B cell (primary cell): ENCODE data around the gene ABHD2. TPM values are rescaled to one million over a fixed set of nuclear protein-coding genes. Genes with fewer than 3 reads are reported as not detected.
A peak's percentile ranks its signal among the peaks of the same experiment; 100 is the strongest.
"Not testable (repeated sequence)": the region's sequence is repeated elsewhere in the genome, so short reads cannot be mapped to it uniquely, and the experiment has no call there.

Experiments used
- ATAC-seq: fragments of 200-7000 bp; cut with Tn5 transposase; one replicate; pipeline ENCODE4 v1.10.0; 2021; ENCODE audit warnings: low read depth, mild to moderate bottlenecking, moderate number of reproducible peaks, moderate library complexity
- CTCF ChIA-PET: fragments of 350-600 bp; sonication (Branson Sonifier 250); formaldehyde crosslinking; loops from one replicate; lab custom pipeline; 2021; ENCODE audit warnings: antibody characterized with exemption, inconsistent platforms; lab: Charles Lee
- POLR2A ChIA-PET: fragments of 350-600 bp; sonication (Branson Sonifier 250); formaldehyde crosslinking; loops from one replicate; lab custom pipeline; 2021; ENCODE audit warnings: antibody characterized with exemption; lab: Charles Lee
- DNase-seq: peaks from one replicate; pipeline ENCODE4 v3.0.0; 2013
- H2AFZ ChIP-seq: 2 replicates; pipeline ENCODE4 v1.6.1; 2012; ENCODE audit warnings: mild to moderate bottlenecking, low read depth, low read length; ENCODE audit not compliant: insufficient read depth, poor library complexity, severe bottlenecking
- H3K27ac ChIP-seq, 2 donors: 1 replicate in 1 of 2; 2 replicates in 1 of 2; pipeline ENCODE4 v1.5.1; 2012 to 2013; ENCODE audit warnings: low read length in 2 of 2, mild to moderate bottlenecking in 2 of 2, moderate library complexity in 1 of 2
- H3K27me3 ChIP-seq, 4 experiments: fragments of 200-600 bp in 1 of 4; sonication (generic) in 1 of 4; replicated peaks in 1 of 4; 1 replicate in 2 of 4; 2 replicates in 2 of 4; pipeline versions ENCODE4 v1.6.1 to v1.7.0; 2013 to 2016; ENCODE audit warnings: low read length in 3 of 4, mild to moderate bottlenecking in 2 of 4, mixed read lengths in 1 of 4, moderate library complexity in 1 of 4; ENCODE audit not compliant: insufficient read depth in 4 of 4, control insufficient read depth in 3 of 4; ENCODE audit errors: control extremely low read depth in 1 of 4
- H3K36me3 ChIP-seq, 2 experiments: replicated peaks in 1 of 2; 1 replicate in 1 of 2; 2 replicates in 1 of 2; pipeline versions ENCODE4 v1.6.1 to v1.7.1; 2013; ENCODE audit warnings: low read length in 1 of 2; ENCODE audit not compliant: insufficient read depth in 2 of 2, control insufficient read depth in 1 of 2; ENCODE audit errors: control extremely low read depth in 1 of 2, extremely low read depth in 1 of 2
- H3K4me1 ChIP-seq, 2 donors: fragments of 200-600 bp in 1 of 2; sonication (generic) in 1 of 2; 1 replicate in 1 of 2; 2 replicates in 1 of 2; pipeline versions ENCODE4 v1.5.1 to v1.6.1; 2013 to 2017; ENCODE audit warnings: low read length in 2 of 2; ENCODE audit not compliant: control insufficient read depth in 2 of 2, insufficient read depth in 2 of 2
- H3K4me2 ChIP-seq: replicated peaks from 2 replicates; pipeline ENCODE3; 2012; ENCODE audit warnings: mild to moderate bottlenecking, low read depth, low read length; ENCODE audit not compliant: poor library complexity, severe bottlenecking
- H3K4me3 ChIP-seq, 5 experiments: fragments of 200-600 bp in 1 of 5; sonication (generic) in 1 of 5; 1 replicate in 3 of 5; 2 replicates in 2 of 5; pipeline versions ENCODE4 v1.5.1 to v1.7.0; 2011 to 2016; ENCODE audit warnings: low read length in 4 of 5, mild to moderate bottlenecking in 4 of 5, low read depth in 2 of 5, control low read depth in 1 of 5, moderate library complexity in 1 of 5; ENCODE audit not compliant: insufficient read depth in 1 of 5; ENCODE audit errors: control extremely low read depth in 1 of 5, extremely low read depth in 1 of 5
- H3K79me2 ChIP-seq: fragments of 200-600 bp; sonication (generic); one replicate; pipeline ENCODE4 v1.6.0; 2016; ENCODE audit warnings: low read length; ENCODE audit not compliant: control insufficient read depth, insufficient read depth
- H3K9ac ChIP-seq: fragments of 200-600 bp; sonication (generic); 2 replicates; pipeline ENCODE4 v1.6.1; 2017; ENCODE audit warnings: mild to moderate bottlenecking, low read length, moderate library complexity
- H3K9me3 ChIP-seq, 3 donors: one replicate each; pipeline versions ENCODE4 v1.6.1 to v1.7.1; 2013; ENCODE audit warnings: low read length in 2 of 3; ENCODE audit not compliant: control insufficient read depth in 2 of 3, insufficient read depth in 1 of 3; ENCODE audit errors: control extremely low read depth in 1 of 3
- H4K20me1 ChIP-seq: 2 replicates; pipeline ENCODE4 v1.6.0; 2012; ENCODE audit warnings: mild to moderate bottlenecking, low read length; ENCODE audit not compliant: insufficient read depth, control insufficient read depth, poor library complexity, severe bottlenecking
- H3K27ac Mint-ChIP-seq: one replicate; pipeline ENCODE4 v1.8.0; 2021; ENCODE audit warnings: mixed read lengths
- H3K27me3 Mint-ChIP-seq: one replicate; pipeline ENCODE4 v1.8.0; 2021; ENCODE audit warnings: mixed read lengths
- H3K4me1 Mint-ChIP-seq: one replicate; pipeline ENCODE4 v1.8.0; 2021; ENCODE audit warnings: mixed read lengths
- H3K4me3 Mint-ChIP-seq: one replicate; pipeline ENCODE4 v1.8.0; 2021; ENCODE audit warnings: mixed read lengths
- H3K9me3 Mint-ChIP-seq: one replicate; pipeline ENCODE4 v1.8.0; 2022; ENCODE audit warnings: mixed read lengths; ENCODE audit not compliant: insufficient read depth
- CTCF ChIP-seq: fragments of 200-600 bp; IDR thresholded peaks from one replicate; pipeline ENCODE4 v1.8.0; 2022; ENCODE audit warnings: antibody characterized with exemption, mild to moderate bottlenecking
- EZH2 ChIP-seq: IDR thresholded peaks from 2 replicates; pipeline ENCODE4 v1.6.1; 2012; ENCODE audit warnings: borderline replicate concordance, low read depth, mild to moderate bottlenecking, moderate library complexity, low read length; ENCODE audit not compliant: insufficient read depth, poor library complexity, severe bottlenecking
- WGBS: methylation state at CpG from one replicate; pipeline ENCODE4 v1.1.5; 2013; ENCODE audit warnings: missing lambda C conversion rate; ENCODE audit not compliant: insufficient coverage; 5-methylcytosine and 5-hydroxymethylcytosine counted together
- intact Hi-C: fragments of 100-400 bp; cut with micrococcal nuclease; formaldehyde crosslinking; loops from one replicate; pipeline ENCODE4 v1.10.0; 2022
- polyA plus RNA-seq: library from polyadenylated mRNA; depleted of rRNA; stranded (reverse); fragments of >200 nt; gene quantifications from 2 replicates; pipeline ENCODE4 v1.2.3, GENCODE V29; 2012
- total RNA-seq, 2 donors: library from RNA; stranded (reverse); fragments of 120-200 nt in 1 of 2; gene quantifications; 1 replicate in 1 of 2; 2 replicates in 1 of 2; pipeline versions ENCODE4 v1.2.3 to v1.2.4, GENCODE V29; 2013 to 2022

Gene ABHD2
- total and polyA plus RNA-seq, 2 donors (not counting 1 experiment from before 2014, with no cell fraction given): 7.1 to 45.8 TPM

GRCh38 chr15:89083246-89083645 lies 5.0 kb upstream of the ABHD2 start:
- Histone ChIP-seq H3K27me3 (peaks cover 0 to 2% (median 0%) of the 10 kb centered on the region in 4 experiments), H3K4me2 (no peak overlapping the region), H3K79me2 (no peaks in the 10 kb centered on the region), H4K20me1 (no peaks in the 10 kb centered on the region), H3K36me3 (no peaks in the 10 kb centered on the region), H2AFZ (no peak overlapping the region), H3K9me3 (no peaks in the 10 kb centered on the region), H3K27ac (no peak overlapping the region), H3K9ac (no peak overlapping the region), H3K4me3 (no peak overlapping the region), H3K4me1 (peaks cover 6 to 8% of the 10 kb centered on the region in 2 donors)
- no CpG with 5 or more reads among the region's 6 CpGs for WGBS
- TF ChIP-seq EZH2 (no peak), CTCF (no peak)
- no peaks in the 10 kb centered on the region for H3K9me3 Mint-ChIP-seq
- peaks cover 18% of the 10 kb centered on the region for H3K27me3 Mint-ChIP-seq
- no peaks in the 10 kb centered on the region for H3K4me1 Mint-ChIP-seq
- no peak overlapping the region for H3K4me3 Mint-ChIP-seq
- intact Hi-C loops: loop anchor here (10.0 kb wide), 1 partner anchor 162 kb away; the partner anchor contains the start of gene FANCI
- ChIA-PET CTCF (no interaction called here), POLR2A (no interaction called here)
- DNase-seq (no peak), ATAC-seq (no peak)
- H3K27ac Mint-ChIP-seq: no peak overlapping the region

- no peak for ATAC-seq
- peaks cover 18 to 26% of the 10 kb centered on the region in 2 donors for H3K4me1 ChIP-seq
- H3K27ac ChIP-seq: no peak overlapping the region
- H3K36me3 ChIP-seq: no peaks in the 10 kb centered on the region
- Mint-ChIP-seq H3K4me3 (no peak overlapping the region), H3K9me3 (no peaks in the 10 kb centered on the region), H3K4me1 (peaks cover 13% of the 10 kb centered on the region), H3K27ac (no peak overlapping the region), H3K27me3 (peaks cover 4% of the 10 kb centered on the region)
- H4K20me1 ChIP-seq: no peaks in the 10 kb centered on the region
- CTCF ChIA-PET: interaction anchor here (1.5 kb wide), 1 partner anchor 181 kb away, joined by 3 read pairs; no protein-coding TSS in a partner anchor
- no peaks in the 10 kb centered on the region for H3K27me3 ChIP-seq
- H2AFZ ChIP-seq: peak overlapping the region; percentile 26
- no peak overlapping the region for H3K4me3 ChIP-seq
- peaks cover 5% of the 10 kb centered on the region for H3K79me2 ChIP-seq
- no peak for DNase-seq
- H3K9me3 ChIP-seq: peaks cover 0 to 4% (median 0%) of the 10 kb centered on the region in 3 donors
- intact Hi-C loops: loop anchor here (10.0 kb wide), 1 partner anchor 159 kb away; the partner anchor contains the start of gene FANCI
- POLR2A ChIA-PET: no interaction called here
- TF ChIP-seq CTCF (no peak), EZH2 (no peak)
- H3K9ac ChIP-seq: no peak overlapping the region
- 89% methylated on average over 2 of the region's 4 CpGs for WGBS
- H3K4me2 ChIP-seq: no peak overlapping the region
Measured at GRCh38 chr15:89085289-89085926, 2.8 kb upstream of the ABHD2 start.

- H4K20me1 ChIP-seq, H3K27ac ChIP-seq, H3K79me2 ChIP-seq, H3K9ac ChIP-seq, H3K27ac Mint-ChIP-seq, POLR2A ChIA-PET, H3K9me3 ChIP-seq, DNase-seq, H3K9me3 Mint-ChIP-seq, H3K36me3 ChIP-seq, H3K27me3 Mint-ChIP-seq, H3K4me2 ChIP-seq, H3K4me3 ChIP-seq, H2AFZ ChIP-seq, H3K27me3 ChIP-seq, H3K4me3 Mint-ChIP-seq, ATAC-seq: not testable (repeated sequence)
- peaks cover 18% of the 10 kb centered on the region for H3K4me1 Mint-ChIP-seq
- peaks cover 24 to 31% of the 10 kb centered on the region in 2 donors for H3K4me1 ChIP-seq
- intact Hi-C loops: loop anchor here (10.0 kb wide), 1 partner anchor 159 kb away; the partner anchor contains the start of gene FANCI
- 78% methylated on average over 1 of the region's 1 CpG for whole genome bisulfite sequencing
- CTCF ChIA-PET: interaction anchor here (0.6 to 1.5 kb wide), 3 partner anchors 28 to 181 kb away, joined by 3 to 6 read pairs (median 3); no protein-coding TSS in a partner anchor
Measured at GRCh38 chr15:89085933-89086332, 2.3 kb upstream of the ABHD2 start.
